AG09309 (cell line): ENCODE measurements around the gene PTPN22.
"Not testable (repeated sequence)": the region's sequence is repeated elsewhere in the genome, so short reads cannot be mapped to it uniquely, and the experiment has no call there.

Source experiments
- DNase-seq: peaks from one replicate; pipeline ENCODE4 v3.0.0-alpha.2; 2010; ENCODE audit warnings: low read depth
- H3K4me3 ChIP-seq: 2 replicates; pipeline ENCODE4 v1.5.1; 2011; ENCODE audit warnings: mild to moderate bottlenecking, low read depth, low read length, moderate library complexity; ENCODE audit not compliant: control insufficient read depth
- TF ChIP-seq, protein P1 (sequence below): IDR thresholded peaks from 2 replicates; pipeline ENCODE4 v1.5.1; 2011; ENCODE audit warnings: mild to moderate bottlenecking, low read depth, low read length, inconsistent platforms; ENCODE audit not compliant: insufficient read depth, control insufficient read depth; ENCODE audit errors: missing control alignments

The PTPN22 gene

DNA sequence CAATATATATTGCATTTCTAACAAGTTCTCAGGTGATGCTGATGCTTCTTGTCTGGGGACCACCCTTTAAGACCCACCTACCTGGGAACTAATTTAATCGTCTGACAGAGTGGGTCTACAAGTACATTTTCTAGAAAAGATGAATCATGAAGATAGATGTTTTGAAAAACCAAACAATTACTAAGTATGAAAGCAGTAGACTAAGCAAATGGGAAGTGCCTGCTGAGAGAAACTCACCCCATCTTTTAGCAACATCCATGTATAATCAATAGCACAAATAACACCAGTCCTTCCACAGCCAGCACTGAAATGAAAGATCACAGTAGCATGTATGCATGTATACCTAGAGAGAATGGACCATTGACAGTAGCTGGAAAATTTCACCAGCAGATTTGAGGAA is 17.3 kb downstream of the PTPN22 start:
- H3K4me3 ChIP-seq = no peak overlapping the region
- DNase-seq = no peak
- TF ChIP-seq, protein P1, sequence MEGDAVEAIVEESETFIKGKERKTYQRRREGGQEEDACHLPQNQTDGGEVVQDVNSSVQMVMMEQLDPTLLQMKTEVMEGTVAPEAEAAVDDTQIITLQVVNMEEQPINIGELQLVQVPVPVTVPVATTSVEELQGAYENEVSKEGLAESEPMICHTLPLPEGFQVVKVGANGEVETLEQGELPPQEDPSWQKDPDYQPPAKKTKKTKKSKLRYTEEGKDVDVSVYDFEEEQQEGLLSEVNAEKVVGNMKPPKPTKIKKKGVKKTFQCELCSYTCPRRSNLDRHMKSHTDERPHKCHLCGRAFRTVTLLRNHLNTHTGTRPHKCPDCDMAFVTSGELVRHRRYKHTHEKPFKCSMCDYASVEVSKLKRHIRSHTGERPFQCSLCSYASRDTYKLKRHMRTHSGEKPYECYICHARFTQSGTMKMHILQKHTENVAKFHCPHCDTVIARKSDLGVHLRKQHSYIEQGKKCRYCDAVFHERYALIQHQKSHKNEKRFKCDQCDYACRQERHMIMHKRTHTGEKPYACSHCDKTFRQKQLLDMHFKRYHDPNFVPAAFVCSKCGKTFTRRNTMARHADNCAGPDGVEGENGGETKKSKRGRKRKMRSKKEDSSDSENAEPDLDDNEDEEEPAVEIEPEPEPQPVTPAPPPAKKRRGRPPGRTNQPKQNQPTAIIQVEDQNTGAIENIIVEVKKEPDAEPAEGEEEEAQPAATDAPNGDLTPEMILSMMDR = no peak

DNA sequence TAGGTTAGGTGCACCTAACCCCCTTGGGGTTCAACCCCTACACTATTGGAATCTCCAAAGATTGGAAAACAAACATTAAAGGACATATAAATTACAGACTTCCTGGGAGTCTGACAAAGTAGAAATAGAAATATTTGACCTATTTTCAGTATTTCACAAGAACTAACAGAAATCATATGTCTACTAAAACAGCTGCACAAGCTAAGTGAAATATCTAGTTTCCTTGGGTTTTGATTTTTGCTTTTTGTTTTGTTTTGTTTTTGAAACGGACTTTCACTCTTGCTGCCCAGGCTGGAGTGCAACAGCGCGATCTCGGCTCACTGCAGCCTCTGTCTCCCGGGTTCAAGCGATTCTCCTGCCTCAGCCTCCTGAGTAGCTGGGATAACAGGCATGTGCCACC is 18.8 kb downstream of the PTPN22 start:
- DNase-seq, H3K4me3 ChIP-seq: not testable (repeated sequence)

DNA sequence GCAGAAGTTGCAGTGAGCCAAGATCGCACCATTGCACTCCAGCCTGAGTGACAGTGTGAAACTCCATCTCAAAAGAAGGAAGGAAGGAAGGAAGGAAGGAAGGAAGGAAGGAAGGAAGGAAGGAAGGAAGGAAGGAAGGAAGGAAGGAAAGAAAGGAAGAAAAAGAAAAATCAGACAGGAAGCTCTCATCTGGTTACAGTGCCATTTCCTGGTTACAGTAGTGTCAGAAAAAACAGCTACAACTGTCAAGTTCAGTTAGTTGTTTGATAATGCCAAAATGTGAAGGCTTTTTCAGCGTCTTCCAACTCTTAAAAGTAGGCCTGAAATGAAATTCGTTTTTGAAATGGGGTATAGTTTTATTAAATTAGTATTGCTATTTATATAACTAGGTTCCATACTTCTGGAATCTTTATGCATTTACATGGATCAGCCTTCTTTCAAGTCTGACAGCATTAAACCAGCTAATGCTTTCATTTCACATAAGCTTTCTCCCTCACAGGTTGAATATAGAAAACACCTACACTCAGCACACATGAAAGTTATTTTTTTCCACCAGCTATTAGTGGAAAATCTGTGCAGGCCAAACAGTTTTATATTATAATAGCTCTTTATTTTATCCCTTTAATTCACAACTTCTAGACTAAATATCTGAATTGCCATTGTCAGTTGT is 21.2 kb downstream of the PTPN22 start:
- TF ChIP-seq, protein P1 = no peak
- no peak for DNase-seq
- no peak overlapping the region for H3K4me3 ChIP-seq

DNA sequence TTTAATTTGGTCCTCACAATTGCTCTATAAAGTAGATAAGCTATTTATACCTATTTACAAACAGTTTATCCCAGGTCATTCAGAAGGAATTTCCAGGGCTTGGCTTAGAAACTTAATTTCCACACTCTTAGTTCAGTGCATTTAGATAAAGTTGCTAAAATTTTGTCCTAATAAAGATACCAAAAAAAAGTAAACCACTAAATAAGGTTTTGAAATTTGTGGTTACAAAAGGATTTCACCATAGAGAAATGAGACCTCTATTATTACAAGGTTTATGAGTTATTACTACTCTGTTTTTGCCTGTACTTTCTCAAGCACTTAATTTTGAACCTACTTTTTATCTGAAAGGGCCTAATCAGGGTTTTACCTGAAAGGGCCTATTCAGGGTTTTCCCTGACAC is 22.4 kb downstream of the PTPN22 start:
- no peak overlapping the region for H3K4me3 ChIP-seq
- DNase-seq = peak; percentile 33
- TF ChIP-seq, protein P1 = no peak

DNA sequence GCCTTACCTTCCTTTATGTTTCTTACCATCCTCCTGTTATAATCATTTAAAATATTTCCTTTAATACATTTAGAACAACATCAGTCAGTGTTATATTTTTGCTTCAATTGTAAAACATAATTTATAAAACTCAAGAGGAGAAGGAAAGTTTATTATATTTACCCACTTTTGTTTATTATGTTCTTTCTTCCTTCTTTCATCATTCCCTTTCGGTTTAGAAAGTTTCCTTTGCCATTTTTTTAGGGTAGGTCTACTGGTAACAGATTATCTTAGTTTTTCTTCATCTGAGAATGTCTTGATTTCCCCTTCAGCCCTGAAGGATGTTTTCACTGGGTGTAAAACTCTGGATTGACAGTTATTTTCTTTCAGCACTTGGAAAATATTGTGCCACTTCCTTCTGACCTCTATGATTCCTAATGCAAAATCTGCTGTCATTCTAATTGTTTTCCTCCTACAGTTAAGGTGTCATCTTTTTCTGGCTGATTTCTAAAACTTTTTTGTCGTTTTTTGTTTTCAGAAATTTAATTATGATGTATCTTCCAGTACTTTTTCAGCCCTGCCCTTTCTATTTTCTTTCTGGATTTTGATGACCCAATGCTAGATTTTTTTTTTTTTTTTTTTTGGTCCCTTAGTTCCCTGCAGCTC is 25.0 kb downstream of the PTPN22 start:
- no peak overlapping the region for H3K4me3 ChIP-seq
- TF ChIP-seq, protein P1 = no peak
- no peak for DNase-seq

DNA sequence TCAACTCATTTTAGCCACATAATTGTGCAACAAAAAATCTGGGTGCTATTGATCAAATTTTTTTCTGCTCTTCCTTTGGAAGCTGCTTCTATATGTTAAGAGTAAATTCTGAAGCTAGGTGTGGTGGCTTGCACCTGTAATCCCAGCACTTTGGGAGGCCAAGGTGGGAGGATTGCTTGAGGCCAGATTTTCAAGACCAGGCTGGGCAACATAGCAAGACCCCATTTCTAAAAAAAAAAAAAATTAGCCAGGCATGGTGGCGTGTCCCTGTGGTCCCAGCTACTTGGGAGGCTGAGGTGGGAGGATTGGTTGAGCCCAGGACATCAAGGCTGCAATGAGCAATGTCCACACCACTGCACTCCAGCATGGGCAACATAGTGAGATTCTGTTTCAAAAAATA is 35.0 kb downstream of the PTPN22 start:
- TF ChIP-seq, protein P1 = no peak
- H3K4me3 ChIP-seq = no peak overlapping the region
- no peak for DNase-seq

DNA sequence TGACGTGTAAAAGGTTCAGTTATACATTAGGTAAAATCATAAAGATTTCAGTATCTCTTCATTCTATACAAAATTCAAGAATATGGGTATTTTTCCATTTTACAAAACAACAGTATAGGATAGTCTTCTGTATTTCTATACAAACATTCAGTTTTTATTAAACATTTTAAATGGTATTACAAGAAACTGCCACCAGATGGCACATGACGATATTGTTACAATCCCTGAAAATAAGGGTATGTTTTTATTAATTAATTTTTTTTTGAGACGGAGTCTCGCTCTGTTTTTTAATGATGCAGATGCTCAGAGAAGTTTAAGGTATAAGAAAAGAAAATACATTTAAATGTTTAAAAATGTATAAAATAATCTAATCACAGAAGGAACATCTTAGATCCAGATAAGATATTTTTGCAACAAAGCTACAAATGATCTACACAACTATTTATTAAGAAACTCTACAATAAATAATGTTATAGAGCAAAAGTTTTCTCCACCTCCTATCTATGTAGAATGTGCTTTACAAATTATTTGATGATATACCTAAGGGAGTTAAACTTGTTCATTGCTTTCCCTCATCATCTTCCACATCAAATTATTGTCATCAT is 35.7 kb downstream of the PTPN22 start:
- no peak overlapping the region for H3K4me3 ChIP-seq
- TF ChIP-seq, protein P1 = peak; percentile 18
- no peak for DNase-seq
